SJSA1 (cell line): Measurements from ENCODE around the gene LASP1. TPM values are rescaled to one million over a fixed set of nuclear protein-coding genes. Genes with fewer than 3 reads are reported as not detected.

Experiments
- DNase-seq, 2 experiments: peaks; one replicate each; pipeline ENCODE4 v3.0.0-alpha.2; 2015 to 2020; ENCODE audit warnings: low spot score in 2 of 2, low read depth in 1 of 2
- H3K27ac ChIP-seq: fragments of 250-450 bp; sonication (Bioruptor Pico); 2 replicates; pipeline ENCODE4 v1.5.1; 2020; ENCODE audit warnings: mild to moderate bottlenecking, moderate library complexity
- H3K27me3 ChIP-seq: fragments of 250-450 bp; sonication (Bioruptor Pico); replicated peaks from 2 replicates; pipeline ENCODE4 v1.5.1; 2020; ENCODE audit warnings: mild to moderate bottlenecking, moderate library complexity
- H3K36me3 ChIP-seq: fragments of 250-450 bp; sonication (Bioruptor Pico); 2 replicates; pipeline ENCODE4 v1.5.1; 2020; ENCODE audit warnings: mild to moderate bottlenecking
- H3K4me1 ChIP-seq: fragments of 250-450 bp; sonication (Bioruptor Pico); replicated peaks from 2 replicates; pipeline ENCODE4 v1.6.1; 2021; ENCODE audit warnings: mild to moderate bottlenecking
- H3K4me3 ChIP-seq: fragments of 250-450 bp; sonication (Bioruptor Pico); 2 replicates; pipeline ENCODE4 v1.5.1; 2020; ENCODE audit warnings: mild to moderate bottlenecking
- H3K9me3 ChIP-seq: fragments of 250-450 bp; sonication (Bioruptor Pico); replicated peaks from 2 replicates; pipeline ENCODE4 v1.5.1; 2020; ENCODE audit warnings: mild to moderate bottlenecking
- total RNA-seq: library from RNA; depleted of rRNA; stranded (reverse); fragments of >200 nt; shearing (Covaris generic); gene quantifications from 2 replicates; pipeline ENCODE4 v1.2.3, GENCODE V29; 2014

The LASP1 gene
- total RNA-seq, 1 experiment from 2014 or later = 174 TPM

GRCh38 chr17:38874505-38875400, 4.9 kb downstream of the LASP1 start:
- no peaks in the 10 kb centered on the region for H3K27me3 ChIP-seq
- H3K9me3 ChIP-seq = peaks cover 4% of the 10 kb centered on the region; the same call in 1 of the 2 replicates
- H3K4me1 ChIP-seq = peaks cover 77% of the 10 kb centered on the region
- no peak for DNase-seq
- H3K4me3 ChIP-seq = no peak overlapping the region
- H3K27ac ChIP-seq = peak overlapping the region; percentile 27
- peaks cover 80% of the 10 kb centered on the region for H3K36me3 ChIP-seq

GRCh38 chr17:38875477-38876075, 5.7 kb downstream of the LASP1 start:
- peaks cover 82% of the 10 kb centered on the region for H3K4me1 ChIP-seq

GRCh38 chr17:38877130-38877851, 7.4 kb downstream of the LASP1 start:
- Histone ChIP-seq H3K4me3 (no peak overlapping the region), H3K27ac (no peak overlapping the region), H3K9me3 (no peaks in the 10 kb centered on the region), H3K4me1 (peaks cover 87% of the 10 kb centered on the region), H3K27me3 (no peaks in the 10 kb centered on the region), H3K36me3 (peaks cover 85% of the 10 kb centered on the region)
- DNase-seq = no peak

More at GRCh38 chr17:38875477-38876075, 5.7 kb downstream of the LASP1 start:
- H3K4me3 ChIP-seq = no peak overlapping the region
- no peaks in the 10 kb centered on the region for H3K27me3 ChIP-seq
- H3K27ac ChIP-seq = peak overlapping the region; percentile 27; the same call in 1 of the 2 replicates
- no peaks in the 10 kb centered on the region for H3K9me3 ChIP-seq
- peak in 1 of 2 experiments; percentile 57 for DNase-seq
- H3K36me3 ChIP-seq = peaks cover 80% of the 10 kb centered on the region

- Histone ChIP-seq H3K9me3 (no peaks in the 10 kb centered on the region), H3K27ac (peak overlapping the region; percentile 59), H3K27me3 (no peaks in the 10 kb centered on the region), H3K4me3 (no peak overlapping the region), H3K36me3 (peaks cover 78% of the 10 kb centered on the region), H3K4me1 (peaks cover 79% of the 10 kb centered on the region)
- peak; percentile 90 to 95 for DNase-seq
Measured at GRCh38 chr17:38879878-38880665, 10.2 kb downstream of the LASP1 start.

- no peak overlapping the region for H3K4me3 ChIP-seq
- DNase-seq = peak; percentile 79 to 93
- H3K27ac ChIP-seq = peak overlapping the region; percentile 50
- H3K27me3 ChIP-seq = no peaks in the 10 kb centered on the region
- peaks cover 64% of the 10 kb centered on the region for H3K4me1 ChIP-seq
- no peaks in the 10 kb centered on the region for H3K9me3 ChIP-seq
- peaks cover 86% of the 10 kb centered on the region for H3K36me3 ChIP-seq
Measured at GRCh38 chr17:38881600-38882191, 11.8 kb downstream of the LASP1 start.

- Histone ChIP-seq H3K36me3 (peaks cover 88% of the 10 kb centered on the region), H3K27ac (no peak overlapping the region), H3K4me3 (no peak overlapping the region), H3K27me3 (no peaks in the 10 kb centered on the region), H3K9me3 (no peaks in the 10 kb centered on the region), H3K4me1 (peaks cover 53% of the 10 kb centered on the region)
- DNase-seq = no peak
Measured at GRCh38 chr17:38882870-38883269, 13.0 kb downstream of the LASP1 start.

- Histone ChIP-seq H3K4me3 (no peak overlapping the region), H3K9me3 (no peaks in the 10 kb centered on the region), H3K27ac (peak overlapping the region; percentile 26; the same call in 1 of the 2 replicates), H3K4me1 (peaks cover 53% of the 10 kb centered on the region), H3K27me3 (no peaks in the 10 kb centered on the region), H3K36me3 (peaks cover 87% of the 10 kb centered on the region)
- peak; percentile 72 to 73 for DNase-seq
Measured at GRCh38 chr17:38883592-38884526, 14.0 kb downstream of the LASP1 start.

- Histone ChIP-seq H3K27me3 (no peaks in the 10 kb centered on the region), H3K27ac (no peak overlapping the region), H3K4me1 (peaks cover 41% of the 10 kb centered on the region), H3K4me3 (no peak overlapping the region), H3K36me3 (peaks cover 90% of the 10 kb centered on the region), H3K9me3 (no peaks in the 10 kb centered on the region)
- DNase-seq = no peak
Measured at GRCh38 chr17:38885044-38885727, 15.3 kb downstream of the LASP1 start.

- DNase-seq = no peak
- H3K27ac ChIP-seq = no peak overlapping the region
- H3K9me3 ChIP-seq = no peaks in the 10 kb centered on the region
- H3K4me1 ChIP-seq = peaks cover 33% of the 10 kb centered on the region
- H3K4me3 ChIP-seq = no peak overlapping the region
- no peaks in the 10 kb centered on the region for H3K27me3 ChIP-seq
- peaks cover 90% of the 10 kb centered on the region for H3K36me3 ChIP-seq
Measured at GRCh38 chr17:38885728-38886642, 16.1 kb downstream of the LASP1 start.

GRCh38 chr17:38886643-38887010, 16.8 kb downstream of the LASP1 start:
- H3K9me3 ChIP-seq = no peaks in the 10 kb centered on the region
- DNase-seq = no peak
- H3K4me1 ChIP-seq = peaks cover 27% of the 10 kb centered on the region
- H3K36me3 ChIP-seq = peaks cover 90% of the 10 kb centered on the region
- no peak overlapping the region for H3K4me3 ChIP-seq
- no peak overlapping the region for H3K27ac ChIP-seq
- no peaks in the 10 kb centered on the region for H3K27me3 ChIP-seq

- Histone ChIP-seq H3K27ac (no peak overlapping the region), H3K4me1 (peaks cover 4% of the 10 kb centered on the region), H3K27me3 (no peaks in the 10 kb centered on the region), H3K4me3 (no peak overlapping the region), H3K9me3 (no peaks in the 10 kb centered on the region), H3K36me3 (peaks cover 93% of the 10 kb centered on the region)
- no peak for DNase-seq
Measured at GRCh38 chr17:38888842-38889241, 19.0 kb downstream of the LASP1 start.
